Hippocampal formation (tissue), 2 donors: ENCODE data around the gene MAGEL2.
"Not testable (repeated sequence)": the region's sequence is repeated elsewhere in the genome, so short reads cannot be mapped to it uniquely, and the experiment has no call there.

Experiments used
- DNase-seq, 2 donors: peaks; one replicate each; lab custom pipeline; 2025; lab: John Stamatoyannopoulos, UW

Gene MAGEL2

GRCh38 chr15:23606226-23606625, 41.4 kb downstream of the MAGEL2 start:
- DNase-seq = no peak

GRCh38 chr15:23602124-23602523, 45.5 kb downstream of the MAGEL2 start:
- no peak for DNase-seq

GRCh38 chr15:23599053-23599452, 48.6 kb downstream of the MAGEL2 start:
- no peak for DNase-seq

- not testable (repeated sequence) for DNase-seq
These were observed 50.4 kb downstream of the MAGEL2 start for GRCh38 chr15:23597278-23597677.

- no peak for DNase-seq
These were observed 50.9 kb downstream of the MAGEL2 start for GRCh38 chr15:23596736-23597135.

- no peak for DNase-seq
These were observed 52.3 kb downstream of the MAGEL2 start for GRCh38 chr15:23595368-23595767.

- no peak for DNase-seq
These were observed 53.4 kb downstream of the MAGEL2 start for GRCh38 chr15:23594252-23594770.
